Naive thymus-derived CD4-positive, alpha-beta T cell (primary cell): Measurements from ENCODE around the gene ABCF3. TPM values are rescaled to one million over a fixed set of nuclear protein-coding genes. Genes with fewer than 3 reads are reported as not detected.

ENCODE experiments used
- ATAC-seq: fragments of 150-1000 bp; cut with Tn5 transposase; 2 replicates; pipeline ENCODE4 v1.10.0; 2021; ENCODE audit warnings: mild to moderate bottlenecking, moderate library complexity
- CTCF ChIA-PET: fragments of 350-600 bp; sonication (Branson Sonifier 250); formaldehyde crosslinking; loops from one replicate; lab custom pipeline; 2021; ENCODE audit warnings: antibody characterized with exemption; lab: Charles Lee
- POLR2A ChIA-PET: fragments of 350-600 bp; sonication (Branson Sonifier 250); formaldehyde crosslinking; loops from one replicate; lab custom pipeline; 2021; ENCODE audit warnings: antibody characterized with exemption, inconsistent platforms; lab: Charles Lee
- DNase-seq, 9 donors: peaks; one replicate each; pipeline versions ENCODE4 v3.0.0 to v3.0.0-alpha.2; 2020 to 2022; ENCODE audit warnings: mixed read lengths in 1 of 9
- H3K27ac ChIP-seq: one replicate; pipeline ENCODE4 v1.7.0; 2013; ENCODE audit warnings: mild to moderate bottlenecking, low read depth, low read length, moderate library complexity
- H3K27me3 ChIP-seq, 2 donors: one replicate each; pipeline ENCODE4 v1.7.0; 2013; ENCODE audit warnings: low read length in 2 of 2, mild to moderate bottlenecking in 2 of 2, moderate library complexity in 2 of 2; ENCODE audit not compliant: control insufficient read depth in 2 of 2, insufficient read depth in 2 of 2
- H3K36me3 ChIP-seq, 3 experiments: 1 replicate in 2 of 3; 2 replicates in 1 of 3; pipeline ENCODE4 v1.7.0; 2013; ENCODE audit warnings: low read length in 3 of 3, mild to moderate bottlenecking in 3 of 3, moderate library complexity in 1 of 3; ENCODE audit not compliant: insufficient read depth in 3 of 3, control insufficient read depth in 2 of 3
- H3K4me1 ChIP-seq, 2 donors: one replicate each; pipeline ENCODE4 v1.7.0; 2013; ENCODE audit warnings: low read length in 2 of 2, mild to moderate bottlenecking in 2 of 2, moderate library complexity in 1 of 2; ENCODE audit not compliant: control insufficient read depth in 2 of 2, insufficient read depth in 2 of 2
- H3K4me3 ChIP-seq: 2 replicates; pipeline ENCODE4 v1.7.0; 2013; ENCODE audit warnings: mild to moderate bottlenecking, low read length
- H3K9me3 ChIP-seq, 3 experiments: 1 replicate in 2 of 3; 2 replicates in 1 of 3; pipeline ENCODE4 v1.7.0; 2013; ENCODE audit warnings: low read length in 3 of 3; ENCODE audit not compliant: control insufficient read depth in 2 of 3
- H3K27ac Mint-ChIP-seq, 9 donors: one replicate each; pipeline ENCODE4 v1.8.0; 2020 to 2022; ENCODE audit warnings: mixed read lengths in 9 of 9, mild to moderate bottlenecking in 8 of 9, moderate library complexity in 5 of 9, inconsistent platforms in 2 of 9
- H3K27me3 Mint-ChIP-seq, 5 donors: one replicate each; pipeline ENCODE4 v1.8.0; 2021 to 2022; ENCODE audit warnings: mixed read lengths in 5 of 5, mild to moderate bottlenecking in 1 of 5
- H3K36me3 Mint-ChIP-seq, 5 donors: one replicate each; pipeline ENCODE4 v1.8.0; 2020 to 2022; ENCODE audit warnings: mixed read lengths in 5 of 5, mild to moderate bottlenecking in 3 of 5, inconsistent platforms in 1 of 5
- H3K4me1 Mint-ChIP-seq, 7 donors: one replicate each; pipeline ENCODE4 v1.8.0; 2020 to 2022; ENCODE audit warnings: mixed read lengths in 7 of 7, mild to moderate bottlenecking in 3 of 7, inconsistent platforms in 1 of 7
- H3K4me3 Mint-ChIP-seq, 10 donors: one replicate each; pipeline ENCODE4 v1.8.0; 2020 to 2022; ENCODE audit warnings: mild to moderate bottlenecking in 10 of 10, mixed read lengths in 10 of 10, moderate library complexity in 6 of 10, inconsistent platforms in 2 of 10
- H3K9me3 Mint-ChIP-seq, 11 donors: one replicate each; pipeline ENCODE4 v1.8.0; 2020 to 2022; ENCODE audit warnings: mixed read lengths in 11 of 11, mild to moderate bottlenecking in 4 of 11, inconsistent platforms in 1 of 11, moderate library complexity in 1 of 11
- intact Hi-C, 2 donors: fragments of 100-400 bp; cut with micrococcal nuclease; formaldehyde crosslinking; loops; one replicate each; pipeline ENCODE4 v1.15.1; 2023
- polyA plus RNA-seq, 2 donors: library from polyadenylated mRNA; unstranded; fragments of 300-500 nt; fragmentation: Illumina TruSeq; gene quantifications; one replicate each; pipeline ENCODE4 v1.2.3, GENCODE V29; 2021
- total RNA-seq, 6 experiments: library from RNA in 5 of 6; stranded (reverse) in 5 of 6; gene quantifications; 1 replicate in 5 of 6; 2 replicates in 1 of 6; pipeline ENCODE4 v1.2.3 and lab custom pipeline; 2021 to 2026

ABCF3 gene
- total and polyA plus RNA-seq, 7 experiments from 2014 or later: 47.0 to 153 (median 102) TPM

GRCh38 chr3:184237807-184238206 is 51.8 kb downstream of the ABCF3 start:
- Histone ChIP-seq H3K36me3 (peaks cover 0 to 14% (median 3%) of the 10 kb centered on the region in 3 experiments), H3K4me3 (no peak overlapping the region), H3K27me3 (no peaks in the 10 kb centered on the region), H3K27ac (no peak overlapping the region), H3K9me3 (no peaks in the 10 kb centered on the region), H3K4me1 (no peaks in the 10 kb centered on the region)
- H3K4me3 Mint-ChIP-seq: no peak overlapping the region
- peaks cover 0 to 7% (median 2%) of the 10 kb centered on the region in 5 donors for H3K36me3 Mint-ChIP-seq
- peaks cover 0 to 2% (median 0%) of the 10 kb centered on the region in 7 donors for H3K4me1 Mint-ChIP-seq
- intact Hi-C loops: no loop called here
- ChIA-PET POLR2A (no interaction called here), CTCF (interaction anchor here (0.6 to 1.1 kb wide), 3 partner anchors 10 to 99 kb away, joined by 3 to 4 read pairs (median 3); no protein-coding TSS in a partner anchor)
- ATAC-seq (no peak), DNase-seq (no peak)
- H3K9me3 Mint-ChIP-seq: peaks cover 0 to 2% (median 0%) of the 10 kb centered on the region in 11 donors
- peaks cover 3 to 8% (median 3%) of the 10 kb centered on the region in 5 donors for H3K27me3 Mint-ChIP-seq
- H3K27ac Mint-ChIP-seq: no peak overlapping the region

- Mint-ChIP-seq H3K27me3 (peaks cover 0 to 5% (median 0%) of the 10 kb centered on the region in 5 donors), H3K4me1 (peaks cover 0 to 2% (median 0%) of the 10 kb centered on the region in 7 donors), H3K9me3 (peaks cover 0 to 2% (median 0%) of the 10 kb centered on the region in 11 donors), H3K4me3 (no peak overlapping the region), H3K36me3 (peaks cover 0 to 12% (median 6%) of the 10 kb centered on the region in 5 donors), H3K27ac (no peak overlapping the region)
- no peaks in the 10 kb centered on the region for H3K4me1 ChIP-seq
- no peaks in the 10 kb centered on the region for H3K27me3 ChIP-seq
- H3K36me3 ChIP-seq: peaks cover 0 to 19% (median 3%) of the 10 kb centered on the region in 3 experiments
- ChIA-PET CTCF (interaction anchor here (0.6 to 1.1 kb wide), 3 partner anchors 10 to 65 kb away, joined by 3 to 4 read pairs (median 4); no protein-coding TSS in a partner anchor), POLR2A (no interaction called here)
- H3K9me3 ChIP-seq: no peaks in the 10 kb centered on the region
- intact Hi-C loops: no loop called here
- DNase-seq (no peak), ATAC-seq (no peak)
- no peak overlapping the region for H3K4me3 ChIP-seq
- H3K27ac ChIP-seq: no peak overlapping the region
Observed at GRCh38 chr3:184238246-184238818, 52.3 kb downstream of the ABCF3 start.

GRCh38 chr3:184239221-184239620 is 53.2 kb downstream of the ABCF3 start:
- H3K36me3 ChIP-seq: peaks cover 0 to 28% (median 9%) of the 10 kb centered on the region in 3 experiments
- CTCF ChIA-PET: interaction anchor here (0.9 kb wide), 1 partner anchor 13 kb away, joined by 4 read pairs; no protein-coding TSS in a partner anchor
- H3K4me1 ChIP-seq: no peaks in the 10 kb centered on the region
- no peaks in the 10 kb centered on the region for H3K9me3 ChIP-seq
- H3K27me3 ChIP-seq: no peaks in the 10 kb centered on the region
- H3K27ac Mint-ChIP-seq: no peak overlapping the region
- H3K4me3 Mint-ChIP-seq: no peak overlapping the region
- DNase-seq: no peak
- intact Hi-C loops: no loop called here
- peaks cover 0 to 1% (median 0%) of the 10 kb centered on the region in 5 donors for H3K27me3 Mint-ChIP-seq
- no peak overlapping the region for H3K27ac ChIP-seq
- ATAC-seq: no peak
- POLR2A ChIA-PET: interaction anchor here (1.1 kb wide), 1 partner anchor 12 kb away, joined by 3 read pairs; no protein-coding TSS in a partner anchor
- peaks cover 0 to 2% (median 0%) of the 10 kb centered on the region in 11 donors for H3K9me3 Mint-ChIP-seq
- H3K4me1 Mint-ChIP-seq: peaks cover 0 to 4% (median 0%) of the 10 kb centered on the region in 7 donors
- H3K4me3 ChIP-seq: no peak overlapping the region
- peaks cover 0 to 20% (median 8%) of the 10 kb centered on the region in 5 donors for H3K36me3 Mint-ChIP-seq

- peaks cover 0 to 25% (median 9%) of the 10 kb centered on the region in 5 donors for H3K36me3 Mint-ChIP-seq
- CTCF ChIA-PET: interaction anchor here (1.0 to 1.5 kb wide), 2 partner anchors 10 to 274 kb away, joined by 3 to 4 read pairs; no protein-coding TSS in a partner anchor
- no peak overlapping the region for H3K4me3 Mint-ChIP-seq
- ATAC-seq (no peak), DNase-seq (no peak)
- intact Hi-C loops: loop anchor here in 1 of 2 donors (1.0 kb wide), 2 partner anchors 10 to 20 kb away; partner anchors contain the start of gene EEF1AKMT4
- Histone ChIP-seq H3K9me3 (no peaks in the 10 kb centered on the region), H3K27ac (no peak overlapping the region), H3K27me3 (no peaks in the 10 kb centered on the region), H3K4me3 (no peak overlapping the region), H3K36me3 (peaks cover 0 to 33% (median 10%) of the 10 kb centered on the region in 3 experiments), H3K4me1 (no peaks in the 10 kb centered on the region)
- POLR2A ChIA-PET: interaction anchor here (1.1 kb wide), 1 partner anchor 12 kb away, joined by 3 read pairs; no protein-coding TSS in a partner anchor
- peaks cover 0 to 2% (median 0%) of the 10 kb centered on the region in 11 donors for H3K9me3 Mint-ChIP-seq
- no peaks in the 10 kb centered on the region for H3K27me3 Mint-ChIP-seq
- H3K4me1 Mint-ChIP-seq: peaks cover 0 to 4% (median 0%) of the 10 kb centered on the region in 7 donors
- H3K27ac Mint-ChIP-seq: no peak overlapping the region
Observed at GRCh38 chr3:184239708-184240107, 53.7 kb downstream of the ABCF3 start.

GRCh38 chr3:184240384-184241140 is 54.6 kb downstream of the ABCF3 start:
- Mint-ChIP-seq H3K9me3 (peaks cover 0 to 2% (median 0%) of the 10 kb centered on the region in 11 donors), H3K36me3 (peaks cover 0 to 31% (median 14%) of the 10 kb centered on the region in 5 donors), H3K27me3 (no peaks in the 10 kb centered on the region), H3K4me3 (no peak overlapping the region), H3K27ac (no peak overlapping the region), H3K4me1 (peaks cover 0 to 6% (median under 1%) of the 10 kb centered on the region in 7 donors)
- ChIA-PET CTCF (interaction anchor here (1.0 to 1.5 kb wide), 2 partner anchors 9 to 273 kb away, joined by 3 to 4 read pairs; no protein-coding TSS in a partner anchor), POLR2A (interaction anchor here (1.1 kb wide), 1 partner anchor 13 kb away, joined by 3 read pairs; no protein-coding TSS in a partner anchor)
- DNase-seq (no peak), ATAC-seq (no peak)
- Histone ChIP-seq H3K4me3 (no peak overlapping the region), H3K27ac (no peak overlapping the region), H3K4me1 (no peaks in the 10 kb centered on the region), H3K27me3 (no peaks in the 10 kb centered on the region), H3K36me3 (peaks cover 0 to 42% (median 16%) of the 10 kb centered on the region in 3 experiments), H3K9me3 (no peaks in the 10 kb centered on the region)
- intact Hi-C loops: loop anchor here in 1 of 2 donors (1.0 kb wide), 2 partner anchors 9 to 19 kb away; partner anchors contain the start of gene EEF1AKMT4

GRCh38 chr3:184241141-184241446 is 55.1 kb downstream of the ABCF3 start:
- H3K4me3 ChIP-seq: no peak overlapping the region
- Mint-ChIP-seq H3K4me3 (no peak overlapping the region), H3K9me3 (peaks cover 0 to 2% (median 0%) of the 10 kb centered on the region in 11 donors), H3K36me3 (peaks cover 0 to 31% (median 18%) of the 10 kb centered on the region in 5 donors), H3K4me1 (peaks cover 0 to 11% (median 5%) of the 10 kb centered on the region in 7 donors), H3K27me3 (no peaks in the 10 kb centered on the region), H3K27ac (no peak overlapping the region)
- H3K36me3 ChIP-seq: peaks cover 0 to 47% (median 16%) of the 10 kb centered on the region in 3 experiments
- no peaks in the 10 kb centered on the region for H3K9me3 ChIP-seq
- H3K4me1 ChIP-seq: no peaks in the 10 kb centered on the region
- ChIA-PET CTCF (interaction anchor here (1.5 kb wide), 1 partner anchor 273 kb away, joined by 3 read pairs; no protein-coding TSS in a partner anchor), POLR2A (no interaction called here)
- DNase-seq (no peak), ATAC-seq (no peak)
- H3K27me3 ChIP-seq: no peaks in the 10 kb centered on the region
- intact Hi-C loops: no loop called here
- no peak overlapping the region for H3K27ac ChIP-seq
